Transverse colon (tissue), 4 donors: ENCODE data around the gene PRKAR1A. TPM values are rescaled to one million over a fixed set of nuclear protein-coding genes. Genes with fewer than 3 reads are reported as not detected.

Experiments used
- DNase-seq: peaks from one replicate; pipeline ENCODE4 v3.0.0-alpha.2; 2019
- H3K27ac ChIP-seq, 4 donors: fragments of 200-600 bp; sonication (generic); 2 replicates each; pipeline ENCODE4 v1.5.1; 2016 to 2018; ENCODE audit warnings: inconsistent platforms in 4 of 4
- H3K27me3 ChIP-seq: fragments of 200-600 bp; sonication (generic); 2 replicates; pipeline ENCODE4 v1.5.1; 2017; ENCODE audit warnings: inconsistent platforms
- H3K36me3 ChIP-seq, 4 donors: fragments of 200-600 bp; sonication (generic); 2 replicates each; pipeline ENCODE4 v1.5.1; 2017 to 2019; ENCODE audit warnings: inconsistent platforms in 4 of 4
- H3K4me1 ChIP-seq, 4 donors: fragments of 200-600 bp; sonication (generic); 2 replicates each; pipeline ENCODE4 v1.5.1; 2017 to 2020; ENCODE audit warnings: inconsistent platforms in 4 of 4
- H3K4me3 ChIP-seq, 4 donors: fragments of 200-600 bp; sonication (generic); 1 replicate in 1 of 4; 2 replicates in 3 of 4; pipeline versions ENCODE4 v1.5.1 to v1.6.1; 2017 to 2019; ENCODE audit warnings: inconsistent platforms in 4 of 4
- H3K9me3 ChIP-seq, 2 donors: fragments of 200-600 bp; sonication (generic); 2 replicates each; pipeline ENCODE4 v1.5.1; 2017 to 2019; ENCODE audit warnings: inconsistent platforms in 2 of 2
- EP300 ChIP-seq: sonication (generic); formaldehyde crosslinking; IDR thresholded peaks from one replicate; pipeline ENCODE4 v1.6.1; 2017; ENCODE audit warnings: antibody characterized with exemption, low read depth
- POLR2A ChIP-seq: fragments of 450-650 bp; IDR thresholded peaks from one replicate; pipeline ENCODE4 v1.6.1; 2016; ENCODE audit warnings: antibody characterized with exemption, mild to moderate bottlenecking, moderate library complexity
- POLR2AphosphoS5 ChIP-seq, 3 donors: sonication (generic); formaldehyde crosslinking; IDR thresholded peaks; one replicate each; pipeline ENCODE4 v1.6.1; 2016; ENCODE audit warnings: antibody characterized with exemption in 3 of 3
- WGBS, 2 donors: methylation state at CpG; one replicate each; pipeline ENCODE4 v1.1.5; 2018; ENCODE audit warnings: low coverage in 1 of 2; 5-methylcytosine and 5-hydroxymethylcytosine counted together
- in situ Hi-C, 4 donors: fragments of 200-750 bp; cut with MboI; loops; one replicate each; pipeline versions ENCODE4 v1.15.0 to v1.15.1; 2017; ENCODE audit warnings: low sequenced_read_pairs in 3 of 4, low pct_ligation_motif_present in 1 of 4, low pct_unique_long_range_greater_than_20kb in 1 of 4
- intact Hi-C: fragments of 100-400 bp; cut with DNase I; formaldehyde crosslinking; loops from one replicate; pipeline ENCODE4 v1.15.1; 2023; ENCODE audit warnings: low total_unique reads
- total RNA-seq, 4 donors: library from RNA; depleted of rRNA; stranded (reverse); fragments of >200 nt; gene quantifications; one replicate each; pipeline ENCODE4 v1.1.0, GENCODE V29; 2016
- TF ChIP-seq, protein P1 (sequence below), 5 experiments: fragments of 200-600 bp in 3 of 5; fragments of 450-650 bp in 2 of 5; sonication (generic) in 3 of 5; IDR thresholded peaks; 1 replicate in 2 of 5; 2 replicates in 3 of 5; pipeline ENCODE4 v1.5.1; 2016 to 2017; ENCODE audit warnings: antibody characterized with exemption in 5 of 5, inconsistent platforms in 3 of 5, mild to moderate bottlenecking in 2 of 5, moderate library complexity in 1 of 5

The PRKAR1A gene
- total RNA-seq, 4 donors from 2014 or later, result 93.9 to 223 (median 160) TPM

DNA sequence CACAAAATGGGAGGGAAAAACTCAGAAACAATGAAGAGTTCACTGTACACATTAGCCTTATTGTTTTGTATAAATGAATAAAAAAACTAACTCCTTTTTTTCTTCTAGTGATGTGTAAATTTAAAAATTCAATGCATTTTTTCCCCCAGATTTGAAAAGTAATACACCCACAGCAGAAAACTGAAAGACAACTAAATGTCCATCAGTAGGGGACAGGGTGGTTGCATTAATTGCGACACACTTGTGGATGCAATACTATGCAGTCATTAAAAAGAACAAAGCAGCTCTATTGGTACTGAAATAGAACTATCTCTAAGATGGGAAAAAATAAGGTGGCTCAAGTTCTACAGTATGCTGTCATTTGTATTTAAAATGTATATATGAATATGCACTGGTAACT lies 41.3 kb upstream of the PRKAR1A start:
- in situ Hi-C loops, result loop anchor here in 1 of 4 donors (25.0 kb wide), 1 partner anchor 309 kb away; no protein-coding TSS in a partner anchor
- no peaks in the 10 kb centered on the region for H3K36me3 ChIP-seq
- H3K27ac ChIP-seq, result no peak overlapping the region
- no peak for TF ChIP-seq EP300
- TF ChIP-seq, protein P1, sequence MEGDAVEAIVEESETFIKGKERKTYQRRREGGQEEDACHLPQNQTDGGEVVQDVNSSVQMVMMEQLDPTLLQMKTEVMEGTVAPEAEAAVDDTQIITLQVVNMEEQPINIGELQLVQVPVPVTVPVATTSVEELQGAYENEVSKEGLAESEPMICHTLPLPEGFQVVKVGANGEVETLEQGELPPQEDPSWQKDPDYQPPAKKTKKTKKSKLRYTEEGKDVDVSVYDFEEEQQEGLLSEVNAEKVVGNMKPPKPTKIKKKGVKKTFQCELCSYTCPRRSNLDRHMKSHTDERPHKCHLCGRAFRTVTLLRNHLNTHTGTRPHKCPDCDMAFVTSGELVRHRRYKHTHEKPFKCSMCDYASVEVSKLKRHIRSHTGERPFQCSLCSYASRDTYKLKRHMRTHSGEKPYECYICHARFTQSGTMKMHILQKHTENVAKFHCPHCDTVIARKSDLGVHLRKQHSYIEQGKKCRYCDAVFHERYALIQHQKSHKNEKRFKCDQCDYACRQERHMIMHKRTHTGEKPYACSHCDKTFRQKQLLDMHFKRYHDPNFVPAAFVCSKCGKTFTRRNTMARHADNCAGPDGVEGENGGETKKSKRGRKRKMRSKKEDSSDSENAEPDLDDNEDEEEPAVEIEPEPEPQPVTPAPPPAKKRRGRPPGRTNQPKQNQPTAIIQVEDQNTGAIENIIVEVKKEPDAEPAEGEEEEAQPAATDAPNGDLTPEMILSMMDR (IDR thresholded peaks at IDR 0.05), result no peak
- no peak for TF ChIP-seq POLR2AphosphoS5 (IDR thresholded peaks at IDR 0.05)
- H3K27me3 ChIP-seq, result no peaks in the 10 kb centered on the region
- H3K4me3 ChIP-seq, result no peak overlapping the region
- H3K9me3 ChIP-seq, result no peaks in the 10 kb centered on the region
- 91 to 100% methylated on average over 1 of the region's 1 CpG for WGBS, 2 donors
- no peak for DNase-seq
- intact Hi-C loops, result no loop called here
- no peaks in the 10 kb centered on the region for H3K4me1 ChIP-seq

DNA sequence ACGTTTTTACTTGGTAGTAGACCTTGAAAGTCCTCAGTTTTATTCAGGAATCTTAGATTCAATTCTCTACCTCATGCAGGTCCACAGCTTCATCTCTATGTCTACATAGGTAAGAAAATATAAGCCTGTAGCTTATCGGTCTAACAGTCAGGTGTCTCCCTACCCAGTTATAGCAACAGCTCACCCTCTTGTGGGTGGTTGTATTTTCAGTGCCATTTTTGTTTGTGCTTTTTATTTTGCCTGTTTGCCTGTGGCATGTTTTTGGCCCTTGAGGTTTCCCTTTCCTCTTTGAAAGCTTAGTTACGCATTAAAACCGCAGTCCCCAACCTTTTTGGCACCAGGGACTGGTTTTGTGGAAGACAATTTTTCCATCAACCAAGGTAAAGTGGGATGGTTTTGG lies 31.3 kb upstream of the PRKAR1A start:
- no peaks in the 10 kb centered on the region for H3K9me3 ChIP-seq
- TF ChIP-seq POLR2AphosphoS5 (IDR thresholded peaks at IDR 0.05) (no peak), POLR2A (no peak), EP300 (no peak)
- TF ChIP-seq, protein P1 (IDR thresholded peaks at IDR 0.05), result no peak
- no peak for DNase-seq
- no peak overlapping the region for H3K4me3 ChIP-seq
- H3K27ac ChIP-seq, result no peak overlapping the region
- WGBS, 2 donors, result 77 to 80% methylated on average over 2 to 4 of the region's 4 CpGs
- in situ Hi-C loops (no loop called here), intact Hi-C loops (no loop called here)
- no peaks in the 10 kb centered on the region for H3K36me3 ChIP-seq
- no peaks in the 10 kb centered on the region for H3K27me3 ChIP-seq
- H3K4me1 ChIP-seq, result peaks cover 0 to 7% (median 0%) of the 10 kb centered on the region in 4 donors

DNA sequence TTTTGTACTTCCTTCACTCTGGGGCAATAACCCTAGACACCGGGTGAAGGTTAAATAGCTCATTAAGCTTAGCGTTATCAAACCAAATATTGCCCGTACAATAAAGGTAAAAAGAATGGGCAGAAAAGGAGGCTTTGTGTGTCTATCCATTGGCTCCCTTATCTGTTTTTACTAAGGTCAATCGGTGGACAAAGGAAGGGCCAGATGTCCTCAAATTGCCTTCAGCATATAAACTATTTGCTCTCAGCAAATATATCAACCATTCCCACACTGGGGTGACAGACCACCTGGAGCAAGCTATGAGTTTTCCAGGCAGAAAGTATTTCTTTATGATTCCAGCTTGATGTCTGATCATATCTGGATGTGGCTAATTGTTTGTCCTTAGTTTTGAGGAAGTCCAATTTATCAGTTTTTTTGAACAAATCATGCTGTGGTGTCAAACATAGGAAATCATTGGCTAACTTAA lies 29.6 kb upstream of the PRKAR1A start:
- in situ Hi-C loops, result no loop called here
- H3K9me3 ChIP-seq, result no peaks in the 10 kb centered on the region
- H3K27ac ChIP-seq, result no peak overlapping the region
- 0 to 49% methylated on average over 1 to 4 of the region's 4 CpGs for WGBS, 2 donors
- TF ChIP-seq, protein P1 (IDR thresholded peaks at IDR 0.05), result no peak
- TF ChIP-seq EP300 (no peak), POLR2A (no peak), POLR2AphosphoS5 (IDR thresholded peaks at IDR 0.05) (no peak)
- no peaks in the 10 kb centered on the region for H3K36me3 ChIP-seq
- intact Hi-C loops, result no loop called here
- no peak for DNase-seq
- no peak overlapping the region for H3K4me3 ChIP-seq
- H3K27me3 ChIP-seq, result no peaks in the 10 kb centered on the region
- H3K4me1 ChIP-seq, result peaks cover 0 to 7% (median 0%) of the 10 kb centered on the region in 4 donors

DNA sequence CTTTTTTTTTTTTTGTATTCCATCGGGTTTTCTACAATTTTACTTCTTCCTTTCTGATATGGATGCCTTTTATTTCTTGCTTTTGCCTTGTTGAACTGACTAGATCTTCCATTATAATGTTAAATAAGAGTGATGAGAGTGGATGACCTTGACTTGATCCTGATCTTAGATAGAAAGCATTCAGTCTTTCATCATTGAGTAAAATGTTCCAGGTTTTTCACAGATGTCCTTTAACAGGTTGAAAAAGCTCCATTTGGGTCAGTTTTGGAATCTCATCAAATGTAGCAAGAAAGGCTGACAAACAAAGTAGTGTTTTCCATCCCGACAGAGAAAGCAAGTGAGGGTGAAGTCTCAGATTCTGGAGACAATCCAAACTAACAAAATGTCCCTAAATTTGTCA lies 27.8 kb upstream of the PRKAR1A start:
- intact Hi-C loops, result no loop called here

More for the DNA sequence above, 27.8 kb upstream of the PRKAR1A start:
- no peak for DNase-seq
- H3K27ac ChIP-seq, result no peak overlapping the region
- in situ Hi-C loops, result no loop called here
- H3K36me3 ChIP-seq, result no peaks in the 10 kb centered on the region
- WGBS, 2 donors, result 80 to 81% methylated on average over 2 of the region's 2 CpGs
- peaks cover 0 to 7% (median 0%) of the 10 kb centered on the region in 4 donors for H3K4me1 ChIP-seq
- H3K9me3 ChIP-seq, result no peaks in the 10 kb centered on the region
- no peak overlapping the region for H3K4me3 ChIP-seq
- TF ChIP-seq POLR2AphosphoS5 (IDR thresholded peaks at IDR 0.05) (no peak), EP300 (no peak), POLR2A (no peak)
- TF ChIP-seq, protein P1 (IDR thresholded peaks at IDR 0.05), result no peak
- no peaks in the 10 kb centered on the region for H3K27me3 ChIP-seq
